ENCODE measurements around the gene CCDC27.
"Not testable (repeated sequence)": the region's sequence is repeated elsewhere in the genome, so short reads cannot be mapped to it uniquely, and the experiment has no call there.

Gene CCDC27

GRCh38 chr1:3740042-3740441, 12.2 kb upstream of the CCDC27 start:
- DNase-seq, result no peak

- no peak for DNase-seq
These were observed 11.5 kb upstream of the CCDC27 start for GRCh38 chr1:3740752-3741151.

GRCh38 chr1:3741566-3742438, 10.4 kb upstream of the CCDC27 start:
- DNase-seq, result no peak

GRCh38 chr1:3742439-3743298, 9.6 kb upstream of the CCDC27 start:
- no peak for DNase-seq

GRCh38 chr1:3743421-3743820, 8.8 kb upstream of the CCDC27 start:
- DNase-seq, result no peak

- DNase-seq, result no peak
These were observed 8.4 kb upstream of the CCDC27 start for GRCh38 chr1:3743826-3744225.

- no peak for DNase-seq
These were observed 7.6 kb upstream of the CCDC27 start for GRCh38 chr1:3744646-3745045.

- DNase-seq, result no peak
These were observed 7.2 kb upstream of the CCDC27 start for GRCh38 chr1:3745071-3745470.

- no peak for DNase-seq
These were observed 6.5 kb upstream of the CCDC27 start for GRCh38 chr1:3745590-3746381.

GRCh38 chr1:3746389-3746829, 5.8 kb upstream of the CCDC27 start:
- no peak for DNase-seq

GRCh38 chr1:3746830-3747521, 5.3 kb upstream of the CCDC27 start:
- peak; percentile 89 for DNase-seq

- DNase-seq, result no peak
These were observed 4.8 kb upstream of the CCDC27 start for GRCh38 chr1:3747522-3747848.

GRCh38 chr1:3747903-3748302, 4.3 kb upstream of the CCDC27 start:
- no peak for DNase-seq

GRCh38 chr1:3748316-3748900, 3.8 kb upstream of the CCDC27 start:
- DNase-seq, result not testable (repeated sequence)

GRCh38 chr1:3749512-3749911, 2.7 kb upstream of the CCDC27 start:
- no peak for DNase-seq

- no peak for DNase-seq
These were observed 1.5 kb upstream of the CCDC27 start for GRCh38 chr1:3750741-3751140.

GRCh38 chr1:3753656-3754454, 1.6 kb downstream of the CCDC27 start:
- no peak for DNase-seq

GRCh38 chr1:3756394-3756793, 4.1 kb downstream of the CCDC27 start:
- no peak for DNase-seq

GRCh38 chr1:3759164-3759563, 6.9 kb downstream of the CCDC27 start:
- no peak for DNase-seq

GRCh38 chr1:3759796-3760195, 7.5 kb downstream of the CCDC27 start:
- DNase-seq, result no peak

- DNase-seq, result no peak
These were observed 9.2 kb downstream of the CCDC27 start for GRCh38 chr1:3761296-3762010.
